Adrenal gland (tissue), 12 donors: ENCODE data around the gene TP53BP2. TPM values are rescaled to one million over a fixed set of nuclear protein-coding genes. Genes with fewer than 3 reads are reported as not detected.

Experiments
- DNase-seq, 7 donors: peaks; one replicate each; pipeline ENCODE4 v3.0.0-alpha.2; 2019 to 2020
- H3K27ac ChIP-seq, 5 donors: fragments of 200-600 bp; sonication (generic) in 4 of 5; 1 replicate in 3 of 5; 2 replicates in 2 of 5; pipeline versions ENCODE4 v1.5.1 to v1.8.0; 2016 to 2020; ENCODE audit warnings: mild to moderate bottlenecking in 1 of 5
- H3K27me3 ChIP-seq: fragments of 200-600 bp; 2 replicates; pipeline ENCODE4 v1.8.0; 2021
- H3K36me3 ChIP-seq, 2 donors: fragments of 200-600 bp; replicated peaks in 1 of 2; 1 replicate in 1 of 2; 2 replicates in 1 of 2; pipeline versions ENCODE4 v1.5.1 to v1.8.0; 2018 to 2022
- H3K4me1 ChIP-seq, 2 donors: fragments of 200-600 bp; replicated peaks in 1 of 2; 1 replicate in 1 of 2; 2 replicates in 1 of 2; pipeline versions ENCODE4 v1.5.1 to v1.8.0; 2018 to 2021
- H3K4me3 ChIP-seq, 4 donors: fragments of 200-600 bp; sonication (generic) in 3 of 4; one replicate each; pipeline ENCODE4 v1.5.1; 2016 to 2018
- H3K9me3 ChIP-seq, 3 donors: fragments of 200-600 bp; sonication (generic) in 1 of 3; replicated peaks in 1 of 3; 1 replicate in 2 of 3; 2 replicates in 1 of 3; pipeline versions ENCODE4 v1.5.1 to v1.8.0; 2016 to 2021
- POLR2A ChIP-seq, 2 donors: fragments of 450-650 bp; IDR thresholded peaks; one replicate each; pipeline ENCODE4 v1.6.1; 2017; ENCODE audit warnings: antibody characterized with exemption in 2 of 2, mild to moderate bottlenecking in 2 of 2, moderate library complexity in 1 of 2
- WGBS, 4 donors: extraction: QIAGEN DNeasy Blood & Tissue Kit in 2 of 4; methylation state at CpG; one replicate each; pipeline versions ENCODE4 v1.1.5 to v1.1.7; 2013 to 2017; 5-methylcytosine and 5-hydroxymethylcytosine counted together
- intact Hi-C, 2 donors: fragments of 100-400 bp; cut with DNase I; formaldehyde crosslinking; loops; one replicate each; pipeline versions ENCODE4 v1.14.1 to v1.15.0; 2022 to 2023
- polyA plus RNA-seq, 3 donors: library from polyadenylated mRNA; stranded (reverse); fragments of 200-250 nt in 2 of 3; fragments of 350-450 nt in 1 of 3; fragmentation: Illumina TruSeq in 1 of 3; extraction: RNeasy Lipid Tissue Mini Kit (QIAGEN cat#74804) in 1 of 3; gene quantifications; one replicate each; pipeline ENCODE4 v1.2.3, GENCODE V29; 2013 to 2014
- total RNA-seq, 9 donors: library from RNA; depleted of rRNA in 4 of 9; stranded (reverse); fragments of >200 nt in 4 of 9; fragments of 120-200 nt in 1 of 9; fragmentation: NEBNext Ultra II Directional in 1 of 9; extraction: Animal tissue kit (Norgen Biotek cat#: 25700) in 1 of 9; gene quantifications; one replicate each; pipeline versions ENCODE4 v1.1.0 to v1.2.4, GENCODE V29; 2013 to 2023
- TF ChIP-seq, protein P1 (sequence below), 6 experiments: fragments of 450-650 bp in 4 of 6; fragments of 200-600 bp in 2 of 6; sonication (generic) in 1 of 6; IDR thresholded peaks; 1 replicate in 5 of 6; 2 replicates in 1 of 6; pipeline versions ENCODE4 v1.5.1 to v1.8.0; 2016 to 2021; ENCODE audit warnings: antibody characterized with exemption in 6 of 6, mild to moderate bottlenecking in 2 of 6, moderate library complexity in 1 of 6
- donor health status: healthy with polysubstance abuse.
- donor health status: Bipolar disorder and iron deficiency.
- donor health status: DM: yes; HTN: yes; CAD: no.
- donor health status: DM: no; HTN: no; CAD: no.
- donor health status: DM: no; HTN: no; CAD: no.
- donor health status: DM: yes; HTN: yes; CAD: no.

Gene TP53BP2
- total and polyA plus RNA-seq, 12 donors, result 6.0 to 38.5 (median 24.0) TPM

DNA sequence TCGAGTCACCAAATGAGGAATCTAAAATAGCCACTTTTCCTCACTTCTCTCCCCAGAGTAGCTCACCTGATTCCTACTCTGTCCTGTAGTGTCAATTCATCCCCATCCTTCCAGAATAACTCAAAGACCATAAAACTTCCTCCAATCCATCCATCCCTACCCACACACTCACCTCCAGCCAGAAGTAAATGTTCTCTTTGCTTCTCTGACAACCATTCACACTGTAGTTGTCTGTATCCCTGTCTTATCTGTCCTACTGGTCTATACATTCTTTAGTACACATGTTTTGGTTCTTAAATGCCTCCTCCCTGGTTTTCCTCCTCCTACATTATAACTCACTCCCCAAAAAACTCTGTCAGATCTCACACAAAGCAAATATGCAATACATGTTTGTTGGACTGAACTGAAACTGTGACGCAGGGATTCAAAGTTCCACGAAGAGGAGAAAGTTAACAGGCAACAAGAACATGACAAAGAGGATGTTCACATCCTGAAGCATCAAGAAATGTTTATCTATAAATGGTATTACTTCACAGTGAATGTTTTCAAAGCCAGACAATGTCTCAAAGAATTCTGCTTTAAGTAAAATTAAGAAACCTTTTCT, 11.0 kb downstream of the TP53BP2 start:
- H3K27ac ChIP-seq, result peak overlapping the region in 1 of 5 donors; percentile 29
- WGBS, 4 donors, result 57 to 72% (median 67%) methylated on average over 3 of the region's 3 CpGs
- intact Hi-C loops, result no loop called here

DNA sequence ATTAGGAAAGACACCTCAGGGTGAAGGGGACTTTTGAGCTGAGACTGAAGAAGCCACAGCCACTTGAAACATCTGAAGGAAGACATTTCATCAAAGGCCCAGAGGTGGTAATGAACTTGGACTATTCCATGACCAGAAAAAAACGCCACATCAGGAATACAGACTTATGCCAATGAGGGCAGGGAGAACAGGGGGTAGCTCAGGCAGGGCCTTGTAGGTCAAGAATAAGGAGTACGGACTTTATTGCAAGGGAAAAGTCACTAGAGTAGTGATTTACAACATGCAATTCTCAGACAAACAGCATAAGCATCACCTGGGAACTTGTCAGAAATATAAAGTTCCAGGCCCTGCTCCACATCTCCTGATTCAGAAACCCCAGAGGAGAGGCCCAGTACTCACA, 11.8 kb downstream of the TP53BP2 start:
- WGBS, 4 donors, result 76 to 97% (median 86%) methylated on average over 2 of the region's 2 CpGs
- Histone ChIP-seq H3K4me1 (peaks cover 22 to 48% of the 10 kb centered on the region in 2 donors), H3K4me3 (no peak overlapping the region), H3K9me3 (no peaks in the 10 kb centered on the region), H3K27me3 (no peaks in the 10 kb centered on the region), H3K27ac (no peak overlapping the region), H3K36me3 (no peaks in the 10 kb centered on the region)
- intact Hi-C loops, result no loop called here
- no peak for TF ChIP-seq POLR2A (IDR thresholded peaks at IDR 0.05)
- TF ChIP-seq, protein P1, sequence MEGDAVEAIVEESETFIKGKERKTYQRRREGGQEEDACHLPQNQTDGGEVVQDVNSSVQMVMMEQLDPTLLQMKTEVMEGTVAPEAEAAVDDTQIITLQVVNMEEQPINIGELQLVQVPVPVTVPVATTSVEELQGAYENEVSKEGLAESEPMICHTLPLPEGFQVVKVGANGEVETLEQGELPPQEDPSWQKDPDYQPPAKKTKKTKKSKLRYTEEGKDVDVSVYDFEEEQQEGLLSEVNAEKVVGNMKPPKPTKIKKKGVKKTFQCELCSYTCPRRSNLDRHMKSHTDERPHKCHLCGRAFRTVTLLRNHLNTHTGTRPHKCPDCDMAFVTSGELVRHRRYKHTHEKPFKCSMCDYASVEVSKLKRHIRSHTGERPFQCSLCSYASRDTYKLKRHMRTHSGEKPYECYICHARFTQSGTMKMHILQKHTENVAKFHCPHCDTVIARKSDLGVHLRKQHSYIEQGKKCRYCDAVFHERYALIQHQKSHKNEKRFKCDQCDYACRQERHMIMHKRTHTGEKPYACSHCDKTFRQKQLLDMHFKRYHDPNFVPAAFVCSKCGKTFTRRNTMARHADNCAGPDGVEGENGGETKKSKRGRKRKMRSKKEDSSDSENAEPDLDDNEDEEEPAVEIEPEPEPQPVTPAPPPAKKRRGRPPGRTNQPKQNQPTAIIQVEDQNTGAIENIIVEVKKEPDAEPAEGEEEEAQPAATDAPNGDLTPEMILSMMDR (IDR thresholded peaks at IDR 0.05), result no peak
- DNase-seq, result no peak

More for the DNA sequence above, 11.0 kb downstream of the TP53BP2 start:
- no peaks in the 10 kb centered on the region for H3K36me3 ChIP-seq
- no peak for DNase-seq
- H3K9me3 ChIP-seq, result no peaks in the 10 kb centered on the region
- TF ChIP-seq, protein P1 (IDR thresholded peaks at IDR 0.05), result no peak
- TF ChIP-seq POLR2A (IDR thresholded peaks at IDR 0.05), result no peak
- H3K27me3 ChIP-seq, result no peaks in the 10 kb centered on the region
- H3K4me1 ChIP-seq, result peaks cover 19 to 42% of the 10 kb centered on the region in 2 donors
- no peak overlapping the region for H3K4me3 ChIP-seq

- peak overlapping the region in 4 of 5 donors; percentile 60 to 80 (median 70) for H3K27ac ChIP-seq
- WGBS, 4 donors, result 57 to 73% (median 60%) methylated on average over 1 to 3 of the region's 3 CpGs
These were observed 13.2 kb downstream of the TP53BP2 start for GRCh38 chr1:223832637-223832943.

GRCh38 chr1:223831755-223832636, 13.8 kb downstream of the TP53BP2 start:
- H3K27me3 ChIP-seq, result no peaks in the 10 kb centered on the region
- intact Hi-C loops, result no loop called here
- DNase-seq, result no peak
- peaks cover 28 to 58% of the 10 kb centered on the region in 2 donors for H3K4me1 ChIP-seq
- H3K36me3 ChIP-seq, result no peaks in the 10 kb centered on the region
- peak in 1 of 2 donors; percentile 59 for TF ChIP-seq POLR2A (IDR thresholded peaks at IDR 0.05)
- TF ChIP-seq, protein P1 (IDR thresholded peaks at IDR 0.05), result peak in 2 of 6 experiments; percentile 21 to 26
- H3K27ac ChIP-seq, result peak overlapping the region in 4 of 5 donors; percentile 60 to 80 (median 70)
- H3K9me3 ChIP-seq, result no peaks in the 10 kb centered on the region
- 34 to 42% (median 39%) methylated on average over 3 of the region's 3 CpGs for WGBS, 4 donors
- H3K4me3 ChIP-seq, result no peak overlapping the region

More at GRCh38 chr1:223832637-223832943, 13.2 kb downstream of the TP53BP2 start:
- DNase-seq, result peak in 3 of 7 donors; percentile 18 to 32 (median 27)
- Histone ChIP-seq H3K27me3 (no peaks in the 10 kb centered on the region), H3K9me3 (no peaks in the 10 kb centered on the region), H3K36me3 (no peaks in the 10 kb centered on the region), H3K4me3 (no peak overlapping the region), H3K4me1 (peaks cover 22 to 52% of the 10 kb centered on the region in 2 donors)
- intact Hi-C loops, result no loop called here
- TF ChIP-seq, protein P1 (IDR thresholded peaks at IDR 0.05), result no peak
